ENCODE data around the gene CARS1.

Gene CARS1

GRCh38 chr11:2983908-2984307 is 73.3 kb downstream of the CARS1 start:
- Histone ChIP-seq H3K9me3 (no peaks in the 10 kb centered on the region), H3K36me3 (peaks cover 64% of the 10 kb centered on the region), H3K27ac (no peak overlapping the region), H3K9ac (no peak overlapping the region), H3K4me3 (no peak overlapping the region), H3K4me2 (no peak overlapping the region), H3K4me1 (peaks cover 16% of the 10 kb centered on the region), H3K27me3 (no peaks in the 10 kb centered on the region), H4K20me1 (peaks cover 100% of the 10 kb centered on the region)
- TF ChIP-seq Cebpa-rat (IDR thresholded peaks at IDR 0.05): no peak

- Histone ChIP-seq H3K4me1 (no peaks in the 10 kb centered on the region), H3K9ac (no peak overlapping the region), H4K20me1 (peaks cover 100% of the 10 kb centered on the region), H3K9me3 (no peaks in the 10 kb centered on the region), H3K27ac (no peak overlapping the region), H3K4me2 (no peak overlapping the region), H3K4me3 (no peak overlapping the region), H3K27me3 (no peaks in the 10 kb centered on the region), H3K36me3 (peaks cover 72% of the 10 kb centered on the region)
- no peak for TF ChIP-seq Cebpa-rat (IDR thresholded peaks at IDR 0.05)
Observed at GRCh38 chr11:2982214-2982613, 75.0 kb downstream of the CARS1 start.

GRCh38 chr11:2981130-2981529 is 76.1 kb downstream of the CARS1 start:
- no peak overlapping the region for H3K9ac ChIP-seq
- H3K4me3 ChIP-seq: no peak overlapping the region
- H3K27me3 ChIP-seq: no peaks in the 10 kb centered on the region
- no peaks in the 10 kb centered on the region for H3K4me1 ChIP-seq
- H3K9me3 ChIP-seq: no peaks in the 10 kb centered on the region
- H3K4me2 ChIP-seq: no peak overlapping the region
- no peak for TF ChIP-seq Cebpa-rat (IDR thresholded peaks at IDR 0.05)
- H3K36me3 ChIP-seq: peaks cover 74% of the 10 kb centered on the region
- peaks cover 100% of the 10 kb centered on the region for H4K20me1 ChIP-seq
- no peak overlapping the region for H3K27ac ChIP-seq

GRCh38 chr11:2980168-2980840 is 76.9 kb downstream of the CARS1 start:
- Histone ChIP-seq H3K4me3 (no peak overlapping the region), H3K9ac (no peak overlapping the region), H3K27ac (no peak overlapping the region), H4K20me1 (peaks cover 100% of the 10 kb centered on the region), H3K9me3 (no peaks in the 10 kb centered on the region), H3K27me3 (no peaks in the 10 kb centered on the region), H3K4me2 (no peak overlapping the region), H3K36me3 (peaks cover 79% of the 10 kb centered on the region), H3K4me1 (no peaks in the 10 kb centered on the region)
- TF ChIP-seq Cebpa-rat (IDR thresholded peaks at IDR 0.05): no peak

DNA sequence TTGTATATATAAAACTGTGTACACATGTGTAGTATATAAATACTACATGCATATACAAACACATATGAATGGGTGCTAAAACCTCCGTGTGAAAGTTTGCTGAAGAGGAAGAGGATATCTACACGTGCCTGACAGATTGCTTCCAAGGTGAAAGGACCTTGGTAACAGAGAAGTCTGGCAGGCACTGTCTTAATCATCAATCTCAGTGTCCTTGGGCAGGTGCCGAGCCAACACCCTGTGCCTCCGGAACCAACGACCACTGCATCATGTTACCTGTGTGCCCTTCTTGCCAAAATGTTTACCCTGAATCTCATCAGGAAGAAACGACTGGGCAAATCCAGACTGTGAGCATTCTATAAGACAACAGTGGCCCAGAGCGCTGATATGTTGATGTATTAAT is 80.1 kb downstream of the CARS1 start:
- Histone ChIP-seq H3K27me3 (no peaks in the 10 kb centered on the region), H3K9ac (no peak overlapping the region), H3K4me3 (no peak overlapping the region), H3K27ac (no peak overlapping the region), H3K36me3 (peaks cover 83% of the 10 kb centered on the region), H3K4me1 (no peaks in the 10 kb centered on the region), H3K4me2 (no peak overlapping the region), H3K9me3 (no peaks in the 10 kb centered on the region), H4K20me1 (peaks cover 100% of the 10 kb centered on the region)
- TF ChIP-seq Cebpa-rat (IDR thresholded peaks at IDR 0.05): no peak

DNA sequence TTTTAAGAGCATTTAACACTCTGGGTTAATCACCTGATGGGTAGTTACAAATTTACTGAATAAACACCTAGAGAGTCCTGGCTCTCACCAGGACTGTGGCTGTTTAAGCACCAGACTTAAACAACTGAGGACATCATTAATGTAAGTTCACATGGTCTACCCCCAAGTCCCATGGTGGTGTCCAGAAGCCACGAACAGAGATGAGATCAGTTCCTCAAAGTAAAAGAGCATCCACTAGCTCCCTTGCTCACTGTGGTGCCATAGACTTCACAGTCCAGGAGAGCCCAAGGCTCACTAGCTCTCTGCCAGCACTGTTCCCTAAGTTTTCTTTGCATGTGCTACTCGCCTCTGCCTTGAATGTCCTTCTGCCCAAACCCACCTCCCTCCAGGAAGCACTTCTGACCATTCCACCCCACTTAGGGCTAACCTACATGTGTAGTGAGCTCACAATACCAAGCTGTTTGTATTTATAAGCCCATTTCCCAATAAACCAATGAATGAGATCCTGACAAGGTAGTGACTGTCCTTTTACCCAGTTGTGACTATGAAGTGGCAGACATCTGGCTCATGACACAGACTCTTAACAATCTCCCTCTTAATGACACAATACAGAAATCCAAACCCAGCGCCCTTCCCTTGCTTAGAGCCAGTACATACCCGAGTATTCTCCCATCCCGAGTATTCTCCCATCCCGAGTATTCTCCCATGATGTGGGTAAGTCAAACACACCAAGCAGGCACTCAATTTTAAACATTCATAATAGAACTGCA is 80.7 kb downstream of the CARS1 start:
- H4K20me1 ChIP-seq: peaks cover 100% of the 10 kb centered on the region
- no peak overlapping the region for H3K9ac ChIP-seq

DNA sequence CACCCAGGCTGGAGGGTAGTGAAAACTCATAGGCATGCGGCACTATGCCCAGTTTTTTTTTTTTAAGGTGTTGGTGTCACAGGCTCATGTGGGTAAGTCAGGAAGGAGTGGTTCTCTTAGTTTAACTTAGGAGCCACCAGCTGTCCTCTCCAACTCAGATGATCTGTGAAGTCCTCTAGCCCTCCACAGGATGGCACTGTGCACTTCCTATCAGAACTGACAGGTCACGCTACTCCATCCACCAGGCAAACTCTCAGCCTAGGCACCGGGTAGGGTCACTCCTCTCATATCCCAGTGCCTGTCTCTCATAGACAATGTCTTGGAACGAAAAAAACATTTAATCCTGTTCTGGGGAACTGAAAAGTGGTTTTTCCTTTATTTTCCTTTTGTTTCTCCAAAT is 81.6 kb downstream of the CARS1 start:
- H3K27me3 ChIP-seq: no peaks in the 10 kb centered on the region
- no peaks in the 10 kb centered on the region for H3K4me1 ChIP-seq
- peaks cover 98% of the 10 kb centered on the region for H3K36me3 ChIP-seq
- no peak overlapping the region for H3K4me3 ChIP-seq
- no peak overlapping the region for H3K4me2 ChIP-seq
- H4K20me1 ChIP-seq: peaks cover 99% of the 10 kb centered on the region
- H3K9ac ChIP-seq: no peak overlapping the region
- TF ChIP-seq Cebpa-rat (IDR thresholded peaks at IDR 0.05): no peak
- H3K9me3 ChIP-seq: no peaks in the 10 kb centered on the region
- H3K27ac ChIP-seq: no peak overlapping the region

More for the DNA sequence above, 80.7 kb downstream of the CARS1 start:
- TF ChIP-seq Cebpa-rat (IDR thresholded peaks at IDR 0.05): no peak
- Histone ChIP-seq H3K4me3 (no peak overlapping the region), H3K36me3 (peaks cover 89% of the 10 kb centered on the region), H3K27ac (no peak overlapping the region), H3K4me1 (no peaks in the 10 kb centered on the region), H3K9me3 (no peaks in the 10 kb centered on the region), H3K4me2 (no peak overlapping the region), H3K27me3 (no peaks in the 10 kb centered on the region)

DNA sequence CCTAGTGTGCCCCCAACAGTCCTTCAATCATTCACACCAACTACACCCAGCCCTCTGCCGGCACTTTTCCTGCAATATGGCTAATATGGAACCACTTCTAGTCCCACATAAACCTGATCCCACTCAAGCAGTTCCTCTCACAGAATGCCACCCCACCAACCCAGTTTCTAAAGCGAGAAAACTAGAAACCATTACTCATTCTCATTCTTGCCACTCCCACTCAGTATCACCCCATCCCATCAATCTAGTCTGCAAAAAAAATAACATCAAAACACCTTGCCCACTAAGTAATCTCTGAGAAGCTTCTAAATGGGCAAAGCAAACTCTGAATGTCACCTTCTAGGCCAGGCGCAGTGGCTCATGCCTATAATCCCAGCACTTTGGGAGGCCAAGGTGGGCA is 83.0 kb downstream of the CARS1 start:
- no peak overlapping the region for H3K27ac ChIP-seq
- H3K4me1 ChIP-seq: no peaks in the 10 kb centered on the region
- H3K4me2 ChIP-seq: no peak overlapping the region
- no peaks in the 10 kb centered on the region for H3K27me3 ChIP-seq
- peaks cover 99% of the 10 kb centered on the region for H4K20me1 ChIP-seq
- peaks cover 100% of the 10 kb centered on the region for H3K36me3 ChIP-seq
- no peak overlapping the region for H3K9ac ChIP-seq
- no peak overlapping the region for H3K4me3 ChIP-seq
- TF ChIP-seq Cebpa-rat (IDR thresholded peaks at IDR 0.05): no peak
- no peaks in the 10 kb centered on the region for H3K9me3 ChIP-seq

- Histone ChIP-seq H4K20me1 (peaks cover 99% of the 10 kb centered on the region), H3K27me3 (no peaks in the 10 kb centered on the region)
- TF ChIP-seq Cebpa-rat (IDR thresholded peaks at IDR 0.05): no peak
Observed at GRCh38 chr11:2968341-2968900, 88.8 kb downstream of the CARS1 start.

GRCh38 chr11:2964782-2965181 is 92.4 kb downstream of the CARS1 start:
- Histone ChIP-seq H3K9me3 (no peaks in the 10 kb centered on the region), H3K4me2 (no peak overlapping the region), H3K9ac (no peak overlapping the region), H3K36me3 (peaks cover 100% of the 10 kb centered on the region), H4K20me1 (peaks cover 100% of the 10 kb centered on the region), H3K4me3 (no peak overlapping the region), H3K27me3 (no peaks in the 10 kb centered on the region), H3K4me1 (peaks cover 38% of the 10 kb centered on the region), H3K27ac (no peak overlapping the region)
- no peak for TF ChIP-seq Cebpa-rat (IDR thresholded peaks at IDR 0.05)

More at GRCh38 chr11:2968341-2968900, 88.8 kb downstream of the CARS1 start:
- no peak overlapping the region for H3K4me3 ChIP-seq
- no peaks in the 10 kb centered on the region for H3K9me3 ChIP-seq
- H3K4me1 ChIP-seq: peaks cover 11% of the 10 kb centered on the region
- no peak overlapping the region for H3K4me2 ChIP-seq
- H3K9ac ChIP-seq: no peak overlapping the region
- no peak overlapping the region for H3K27ac ChIP-seq
- peaks cover 100% of the 10 kb centered on the region for H3K36me3 ChIP-seq

Measured in BLaER1 (cell line).